Measurements from ENCODE around the gene XYLB.

DNA sequence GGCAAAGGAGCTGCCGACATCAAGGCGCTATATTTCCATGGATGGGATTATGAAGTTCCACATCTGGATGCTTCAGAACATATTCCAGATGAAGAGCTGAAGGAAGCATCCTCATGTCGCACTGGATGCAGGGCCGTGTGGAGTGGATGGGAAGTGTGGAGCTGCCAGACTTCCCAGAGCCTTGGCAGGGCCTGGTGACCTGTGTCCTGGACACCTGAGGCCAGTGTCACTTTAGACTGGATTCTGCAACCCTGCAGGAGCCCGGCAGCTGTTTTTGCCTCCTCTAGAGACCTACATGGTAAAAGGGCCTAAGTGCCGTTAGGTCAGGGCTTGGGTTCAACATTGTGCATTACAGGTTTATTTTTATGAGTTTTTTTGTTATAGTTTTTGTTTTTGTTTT is 11.3 kb upstream of the XYLB start:
- TF ChIP-seq, protein P1, sequence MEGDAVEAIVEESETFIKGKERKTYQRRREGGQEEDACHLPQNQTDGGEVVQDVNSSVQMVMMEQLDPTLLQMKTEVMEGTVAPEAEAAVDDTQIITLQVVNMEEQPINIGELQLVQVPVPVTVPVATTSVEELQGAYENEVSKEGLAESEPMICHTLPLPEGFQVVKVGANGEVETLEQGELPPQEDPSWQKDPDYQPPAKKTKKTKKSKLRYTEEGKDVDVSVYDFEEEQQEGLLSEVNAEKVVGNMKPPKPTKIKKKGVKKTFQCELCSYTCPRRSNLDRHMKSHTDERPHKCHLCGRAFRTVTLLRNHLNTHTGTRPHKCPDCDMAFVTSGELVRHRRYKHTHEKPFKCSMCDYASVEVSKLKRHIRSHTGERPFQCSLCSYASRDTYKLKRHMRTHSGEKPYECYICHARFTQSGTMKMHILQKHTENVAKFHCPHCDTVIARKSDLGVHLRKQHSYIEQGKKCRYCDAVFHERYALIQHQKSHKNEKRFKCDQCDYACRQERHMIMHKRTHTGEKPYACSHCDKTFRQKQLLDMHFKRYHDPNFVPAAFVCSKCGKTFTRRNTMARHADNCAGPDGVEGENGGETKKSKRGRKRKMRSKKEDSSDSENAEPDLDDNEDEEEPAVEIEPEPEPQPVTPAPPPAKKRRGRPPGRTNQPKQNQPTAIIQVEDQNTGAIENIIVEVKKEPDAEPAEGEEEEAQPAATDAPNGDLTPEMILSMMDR (IDR thresholded peaks at IDR 0.05), result no peak
- no peak for TF ChIP-seq POLR2A (IDR thresholded peaks at IDR 0.05)

Measured in ovary (tissue), 3 donors.